H9 (cell line): ENCODE results near the gene ACOXL. TPM values are rescaled to one million over a fixed set of nuclear protein-coding genes. Genes with fewer than 3 reads are reported as not detected.

ENCODE experiments used
- DNase-seq: peaks from one replicate; pipeline ENCODE4 v3.0.0-alpha.2; 2017
- H2AFZ ChIP-seq: one replicate; pipeline ENCODE4 v1.6.1; 2013; ENCODE audit warnings: mild to moderate bottlenecking, low read length, control low read depth, moderate library complexity
- H2AK5ac ChIP-seq: 2 replicates; pipeline ENCODE4 v1.6.1; 2013; ENCODE audit warnings: low read length, control low read depth, mixed read lengths; ENCODE audit not compliant: insufficient read length
- H2BK120ac ChIP-seq: one replicate; pipeline ENCODE4 v1.6.1; 2013; ENCODE audit warnings: low read depth, mild to moderate bottlenecking, low read length, control low read depth, inconsistent platforms; ENCODE audit not compliant: poor library complexity, severe bottlenecking
- H2BK12ac ChIP-seq: 2 replicates; pipeline ENCODE4 v1.6.1; 2013; ENCODE audit warnings: low read length, control low read depth, mixed read lengths, low read depth; ENCODE audit not compliant: insufficient read length
- H2BK15ac ChIP-seq: 2 replicates; pipeline ENCODE4 v1.6.1; 2013; ENCODE audit warnings: low read depth, low read length, control low read depth
- H2BK20ac ChIP-seq: one replicate; pipeline ENCODE4 v1.6.1; 2013; ENCODE audit warnings: low read depth, mild to moderate bottlenecking, low read length, control low read depth, inconsistent platforms; ENCODE audit not compliant: poor library complexity, severe bottlenecking
- H2BK5ac ChIP-seq: 2 replicates; pipeline ENCODE4 v1.6.1; 2013; ENCODE audit warnings: low read length, control low read depth, mixed read lengths; ENCODE audit not compliant: insufficient read length
- H3K14ac ChIP-seq: 2 replicates; pipeline ENCODE4 v1.6.1; 2013; ENCODE audit warnings: low read length, control low read depth; ENCODE audit not compliant: insufficient read depth
- H3K18ac ChIP-seq: 2 replicates; pipeline ENCODE4 v1.6.1; 2013; ENCODE audit warnings: low read depth, mild to moderate bottlenecking, mixed read lengths, low read length, control low read depth; ENCODE audit not compliant: insufficient read length
- H3K23ac ChIP-seq: 2 replicates; pipeline ENCODE4 v1.6.1; 2013; ENCODE audit warnings: low read length, control low read depth, mixed read lengths, low read depth; ENCODE audit not compliant: insufficient read length
- H3K23me2 ChIP-seq: 2 replicates; pipeline ENCODE4 v1.6.1; 2013; ENCODE audit warnings: low read depth, mild to moderate bottlenecking, mixed read lengths, low read length, control low read depth; ENCODE audit not compliant: insufficient read length, poor library complexity, severe bottlenecking
- H3K27ac ChIP-seq: 2 replicates; pipeline ENCODE4 v1.5.1; 2013; ENCODE audit warnings: low read length, control low read depth, mixed read lengths, low read depth; ENCODE audit not compliant: insufficient read length
- H3K27me3 ChIP-seq: 2 replicates; pipeline ENCODE4 v1.6.1; 2013; ENCODE audit warnings: low read length, control low read depth, inconsistent platforms; ENCODE audit not compliant: insufficient read depth
- H3K4ac ChIP-seq: 2 replicates; pipeline ENCODE4 v1.6.1; 2013; ENCODE audit warnings: low read depth, mild to moderate bottlenecking, control low read depth, inconsistent platforms, low read length, moderate library complexity
- H3K4me1 ChIP-seq: 2 replicates; pipeline ENCODE4 v1.6.1; 2013; ENCODE audit warnings: low read length, control low read depth, inconsistent platforms; ENCODE audit not compliant: insufficient read depth
- H3K4me2 ChIP-seq: 2 replicates; pipeline ENCODE4 v1.6.1; 2013; ENCODE audit warnings: low read length, control low read depth, mixed read lengths; ENCODE audit not compliant: insufficient read length, insufficient read depth
- H3K56ac ChIP-seq: 2 replicates; pipeline ENCODE4 v1.6.1; 2013; ENCODE audit warnings: low read depth, mild to moderate bottlenecking, mixed read lengths, low read length, control low read depth; ENCODE audit not compliant: insufficient read length
- H3K79me1 ChIP-seq: 2 replicates; pipeline ENCODE4 v1.6.1; 2013; ENCODE audit warnings: low read depth, mild to moderate bottlenecking, moderate library complexity, low read length, control low read depth, inconsistent platforms; ENCODE audit not compliant: insufficient read depth, poor library complexity, severe bottlenecking
- H3K79me2 ChIP-seq: 2 replicates; pipeline ENCODE4 v1.6.1; 2013; ENCODE audit warnings: low read length, control low read depth, inconsistent platforms; ENCODE audit not compliant: insufficient read depth
- H3K9ac ChIP-seq: 2 replicates; pipeline ENCODE4 v1.6.1; 2013; ENCODE audit warnings: low read length, control low read depth, mixed read lengths; ENCODE audit not compliant: insufficient read length; ENCODE audit errors: extremely low read depth
- H3K9me3 ChIP-seq: one replicate; pipeline ENCODE4 v1.6.1; 2013; ENCODE audit warnings: low read depth, low read length, inconsistent platforms; ENCODE audit not compliant: control insufficient read depth
- H3T11ph ChIP-seq: one replicate; pipeline ENCODE4 v1.6.1; 2013; ENCODE audit warnings: mild to moderate bottlenecking, low read length, control low read depth, inconsistent platforms
- H4K20me1 ChIP-seq: one replicate; pipeline ENCODE4 v1.6.1; 2013; ENCODE audit not compliant: control insufficient read depth, insufficient read length, insufficient read depth
- H4K5ac ChIP-seq: 2 replicates; pipeline ENCODE4 v1.6.1; 2013; ENCODE audit warnings: low read depth, mild to moderate bottlenecking, mixed read lengths, low read length, control low read depth; ENCODE audit not compliant: insufficient read length
- H4K8ac ChIP-seq: replicated peaks from 2 replicates; pipeline ENCODE4 v1.6.1; 2013; ENCODE audit warnings: low read length, control low read depth, mixed read lengths, low read depth; ENCODE audit not compliant: insufficient read length
- H4K91ac ChIP-seq: 2 replicates; pipeline ENCODE4 v1.6.1; 2013; ENCODE audit warnings: low read depth, mild to moderate bottlenecking, moderate library complexity, mixed read lengths, low read length, control low read depth; ENCODE audit not compliant: insufficient read length
- H3K27ac Mint-ChIP-seq, 3 experiments: 2 replicates in 2 of 3; 3 replicates in 1 of 3; pipeline ENCODE4 v1.8.0; 2020 to 2021; ENCODE audit warnings: mixed read lengths in 3 of 3, mild to moderate bottlenecking in 1 of 3, moderate library complexity in 1 of 3
- H3K27me3 Mint-ChIP-seq: 2 replicates; pipeline ENCODE4 v1.8.0; 2021; ENCODE audit warnings: low read depth, mild to moderate bottlenecking, moderate library complexity, mixed read lengths
- H3K36me3 Mint-ChIP-seq, 3 experiments: 2 replicates in 2 of 3; 3 replicates in 1 of 3; pipeline ENCODE4 v1.8.0; 2020 to 2021; ENCODE audit warnings: low read depth in 3 of 3, mixed read lengths in 3 of 3; ENCODE audit not compliant: insufficient read depth in 1 of 3
- H3K4me1 Mint-ChIP-seq, 2 experiments: 2 replicates each; pipeline ENCODE4 v1.8.0; 2020; ENCODE audit warnings: mixed read lengths in 2 of 2
- H3K4me3 Mint-ChIP-seq, 2 experiments: 2 replicates in 1 of 2; 3 replicates in 1 of 2; pipeline ENCODE4 v1.8.0; 2020 to 2021; ENCODE audit warnings: mild to moderate bottlenecking in 2 of 2, mixed read lengths in 2 of 2, moderate library complexity in 1 of 2
- H3K9me3 Mint-ChIP-seq, 2 experiments: 2 replicates in 1 of 2; 3 replicates in 1 of 2; pipeline ENCODE4 v1.8.0; 2020; ENCODE audit warnings: mild to moderate bottlenecking in 2 of 2, mixed read lengths in 2 of 2, moderate library complexity in 1 of 2
- CTCF ChIP-seq: fragments of 200-600 bp; sonication (generic); conservative IDR thresholded peaks from 3 replicates; pipeline ENCODE4 v1.8.0; 2021; ENCODE audit warnings: antibody characterized with exemption, mild to moderate bottlenecking
- WGBS: extraction: QIAGEN DNeasy Blood & Tissue Kit; methylation state at CpG from one replicate; pipeline ENCODE4 v1.1.7; 2013; ENCODE audit warnings: missing lambda C conversion rate, low lambda C conversion rate, mixed read lengths; ENCODE audit not compliant: insufficient read length; ENCODE audit errors: extremely low coverage; 5-methylcytosine and 5-hydroxymethylcytosine counted together
- total RNA-seq: library from RNA; stranded (reverse); gene quantifications from 2 replicates; pipeline ENCODE4 v1.2.1, GENCODE V29; 2021

The ACOXL gene
- total RNA-seq, 1 experiment from 2014 or later = 37.6 TPM

- H3K9me3 ChIP-seq = no peaks in the 10 kb centered on the region
- H3K4me3 Mint-ChIP-seq = peak overlapping the region in 1 of 2 experiments; percentile 20; a peak in 1 of 5 replicates
- H3K27me3 ChIP-seq = no peaks in the 10 kb centered on the region
- H2BK5ac ChIP-seq = no peak overlapping the region
- no peaks in the 10 kb centered on the region for H4K20me1 ChIP-seq
- H3K56ac ChIP-seq = no peak overlapping the region
- TF ChIP-seq CTCF = no peak
- no peak overlapping the region for H3K4ac ChIP-seq
- no peak for DNase-seq
- no peaks in the 10 kb centered on the region for H3K79me1 ChIP-seq
- H3K14ac ChIP-seq = no peak overlapping the region
- no peak overlapping the region for H3K4me2 ChIP-seq
- no peak overlapping the region for H3K9ac ChIP-seq
- peaks cover 18 to 27% of the 10 kb centered on the region in 2 experiments for H3K4me1 Mint-ChIP-seq
- peaks cover 6 to 26% (median 20%) of the 10 kb centered on the region in 3 experiments; a peak in 5 of 7 replicates for H3K36me3 Mint-ChIP-seq
- no peaks in the 10 kb centered on the region for H3K9me3 Mint-ChIP-seq
- no peak overlapping the region for H4K91ac ChIP-seq
- H3K23me2 ChIP-seq = no peaks in the 10 kb centered on the region
- no peak overlapping the region for H2AFZ ChIP-seq
- no peak overlapping the region for H2BK120ac ChIP-seq
- H3K23ac ChIP-seq = no peak overlapping the region
- H4K8ac ChIP-seq = no peak overlapping the region
- H3K4me1 ChIP-seq = no peaks in the 10 kb centered on the region; the same call in 1 of the 2 replicates
- no peak overlapping the region for H2BK20ac ChIP-seq
- no peak overlapping the region for H3K27ac ChIP-seq
- H2BK12ac ChIP-seq = no peak overlapping the region
- H3K79me2 ChIP-seq = no peaks in the 10 kb centered on the region
- no peak overlapping the region for H4K5ac ChIP-seq
- peak overlapping the region; percentile 6 to 86 (median 36); a peak in 3 of 7 replicates for H3K27ac Mint-ChIP-seq
- H2AK5ac ChIP-seq = no peak overlapping the region
- H3K18ac ChIP-seq = no peak overlapping the region
- no CpG with 5 or more reads among the region's 6 CpGs for WGBS
- H3T11ph ChIP-seq = no peak overlapping the region
- H3K27me3 Mint-ChIP-seq = no peaks in the 10 kb centered on the region; the same call in 1 of the 2 replicates
- H2BK15ac ChIP-seq = no peak overlapping the region
Observed at GRCh38 chr2:110875384-110875725, 143.0 kb downstream of the ACOXL start.
